Vagina (tissue), 2 donors: ENCODE measurements around the gene ARHGAP40. TPM values are rescaled to one million over a fixed set of nuclear protein-coding genes. Genes with fewer than 3 reads are reported as not detected.

Experiments used
- DNase-seq, 2 donors: peaks; one replicate each; pipeline ENCODE4 v3.0.0-alpha.2; 2017; ENCODE audit errors: extremely low spot score in 2 of 2
- H3K27ac ChIP-seq: fragments of 200-600 bp; sonication (generic); one replicate; pipeline ENCODE4 v1.5.1; 2019
- H3K27me3 ChIP-seq: fragments of 200-600 bp; sonication (generic); one replicate; pipeline ENCODE4 v1.5.1; 2019
- H3K36me3 ChIP-seq, 2 donors: fragments of 200-600 bp; sonication (generic); one replicate each; pipeline ENCODE4 v1.5.1; 2017 to 2019
- H3K4me1 ChIP-seq: fragments of 200-600 bp; sonication (generic); one replicate; pipeline ENCODE4 v1.5.1; 2019
- H3K4me3 ChIP-seq, 2 donors: fragments of 200-600 bp; sonication (generic); 1 replicate in 1 of 2; 2 replicates in 1 of 2; pipeline ENCODE4 v1.5.1; 2016 to 2019
- H3K9me3 ChIP-seq: fragments of 200-600 bp; sonication (generic); one replicate; pipeline ENCODE4 v1.5.1; 2019
- POLR2A ChIP-seq, 2 donors: fragments of 450-650 bp; IDR thresholded peaks; one replicate each; pipeline ENCODE4 v1.6.1; 2017; ENCODE audit warnings: antibody characterized with exemption in 2 of 2, mild to moderate bottlenecking in 2 of 2, moderate library complexity in 2 of 2
- POLR2AphosphoS5 ChIP-seq, 2 donors: sonication (generic); formaldehyde crosslinking; IDR thresholded peaks; one replicate each; pipeline ENCODE4 v1.9.0; 2017; ENCODE audit warnings: antibody characterized with exemption in 2 of 2, mild to moderate bottlenecking in 2 of 2, low read depth in 1 of 2; ENCODE audit not compliant: insufficient read depth in 1 of 2
- intact Hi-C: fragments of 100-400 bp; cut with DNase I; formaldehyde crosslinking; loops from one replicate; pipeline ENCODE4 v1.15.1; 2023
- total RNA-seq: library from RNA; depleted of rRNA; stranded (reverse); fragments of >200 nt; gene quantifications from one replicate; pipeline ENCODE4 v1.2.3, GENCODE V29; 2016
- TF ChIP-seq, protein P1 (sequence below), 3 experiments: fragments of 450-650 bp in 2 of 3; fragments of 200-600 bp in 1 of 3; sonication (generic) in 1 of 3; IDR thresholded peaks; one replicate each; pipeline ENCODE4 v1.5.1; 2017 to 2019; ENCODE audit warnings: antibody characterized with exemption in 3 of 3, mild to moderate bottlenecking in 2 of 3, moderate library complexity in 2 of 3

The ARHGAP40 gene
- total RNA-seq, 1 donor from 2014 or later = 21.9 TPM

DNA sequence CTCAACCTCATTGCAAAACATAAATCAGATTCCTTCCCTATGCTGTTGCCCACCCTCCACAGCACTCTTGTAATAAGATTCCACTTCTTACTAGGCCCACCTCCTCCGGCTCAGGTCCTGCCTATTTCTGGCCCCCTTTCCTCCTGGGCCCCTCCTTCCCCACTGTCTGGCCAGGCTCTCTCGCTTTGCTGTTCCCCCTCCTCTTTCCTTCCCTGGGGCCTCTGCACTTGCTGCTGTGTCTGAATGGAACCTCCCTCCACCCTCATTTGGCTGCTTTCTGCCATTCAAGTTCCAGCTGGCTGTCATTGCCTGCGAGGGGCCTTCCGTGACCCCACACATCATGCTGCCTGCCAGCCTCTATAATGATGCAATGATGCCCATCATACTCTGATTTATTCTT lies 38.9 kb downstream of the ARHGAP40 start:
- TF ChIP-seq, protein P1, sequence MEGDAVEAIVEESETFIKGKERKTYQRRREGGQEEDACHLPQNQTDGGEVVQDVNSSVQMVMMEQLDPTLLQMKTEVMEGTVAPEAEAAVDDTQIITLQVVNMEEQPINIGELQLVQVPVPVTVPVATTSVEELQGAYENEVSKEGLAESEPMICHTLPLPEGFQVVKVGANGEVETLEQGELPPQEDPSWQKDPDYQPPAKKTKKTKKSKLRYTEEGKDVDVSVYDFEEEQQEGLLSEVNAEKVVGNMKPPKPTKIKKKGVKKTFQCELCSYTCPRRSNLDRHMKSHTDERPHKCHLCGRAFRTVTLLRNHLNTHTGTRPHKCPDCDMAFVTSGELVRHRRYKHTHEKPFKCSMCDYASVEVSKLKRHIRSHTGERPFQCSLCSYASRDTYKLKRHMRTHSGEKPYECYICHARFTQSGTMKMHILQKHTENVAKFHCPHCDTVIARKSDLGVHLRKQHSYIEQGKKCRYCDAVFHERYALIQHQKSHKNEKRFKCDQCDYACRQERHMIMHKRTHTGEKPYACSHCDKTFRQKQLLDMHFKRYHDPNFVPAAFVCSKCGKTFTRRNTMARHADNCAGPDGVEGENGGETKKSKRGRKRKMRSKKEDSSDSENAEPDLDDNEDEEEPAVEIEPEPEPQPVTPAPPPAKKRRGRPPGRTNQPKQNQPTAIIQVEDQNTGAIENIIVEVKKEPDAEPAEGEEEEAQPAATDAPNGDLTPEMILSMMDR (IDR thresholded peaks at IDR 0.05) = no peak
- TF ChIP-seq POLR2A (IDR thresholded peaks at IDR 0.05) (no peak), POLR2AphosphoS5 (IDR thresholded peaks at IDR 0.05; ENCODE audit: insufficient read depth in 1 of 2, low read depth in 1 of 2) (no peak)
- no peaks in the 10 kb centered on the region for H3K9me3 ChIP-seq
- no peaks in the 10 kb centered on the region for H3K4me1 ChIP-seq
- H3K27me3 ChIP-seq = no peaks in the 10 kb centered on the region
- intact Hi-C loops = no loop called here
- H3K36me3 ChIP-seq = no peaks in the 10 kb centered on the region
- no peak overlapping the region for H3K4me3 ChIP-seq
- no peak for DNase-seq
- no peak overlapping the region for H3K27ac ChIP-seq

DNA sequence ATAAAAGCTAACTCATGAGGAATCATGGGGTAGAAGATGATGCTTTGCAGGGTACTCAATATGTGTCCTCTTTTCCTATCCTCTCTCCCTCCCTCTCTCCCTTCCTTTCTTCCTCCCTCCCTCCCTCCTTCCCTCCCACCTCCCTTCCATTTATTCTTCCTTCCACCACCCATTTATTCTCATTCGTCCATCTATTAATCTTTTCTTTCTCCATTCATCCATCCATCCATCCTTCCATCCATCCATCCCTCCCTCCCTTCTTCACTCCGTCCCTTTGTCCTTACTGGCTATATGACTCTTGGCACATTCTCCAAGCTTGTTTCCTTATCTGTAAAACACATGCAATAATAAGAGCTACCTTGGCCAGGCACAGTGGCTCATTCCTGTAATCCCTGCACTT lies 40.9 kb downstream of the ARHGAP40 start:
- TF ChIP-seq POLR2A (IDR thresholded peaks at IDR 0.05) (no peak), POLR2AphosphoS5 (IDR thresholded peaks at IDR 0.05; ENCODE audit: insufficient read depth in 1 of 2, low read depth in 1 of 2) (no peak)
- TF ChIP-seq, protein P1 (IDR thresholded peaks at IDR 0.05) = no peak
- intact Hi-C loops = no loop called here
- Histone ChIP-seq H3K27ac (no peak overlapping the region), H3K36me3 (no peaks in the 10 kb centered on the region), H3K4me3 (no peak overlapping the region), H3K27me3 (no peaks in the 10 kb centered on the region), H3K4me1 (peaks cover 8% of the 10 kb centered on the region), H3K9me3 (no peaks in the 10 kb centered on the region)
- no peak for DNase-seq

DNA sequence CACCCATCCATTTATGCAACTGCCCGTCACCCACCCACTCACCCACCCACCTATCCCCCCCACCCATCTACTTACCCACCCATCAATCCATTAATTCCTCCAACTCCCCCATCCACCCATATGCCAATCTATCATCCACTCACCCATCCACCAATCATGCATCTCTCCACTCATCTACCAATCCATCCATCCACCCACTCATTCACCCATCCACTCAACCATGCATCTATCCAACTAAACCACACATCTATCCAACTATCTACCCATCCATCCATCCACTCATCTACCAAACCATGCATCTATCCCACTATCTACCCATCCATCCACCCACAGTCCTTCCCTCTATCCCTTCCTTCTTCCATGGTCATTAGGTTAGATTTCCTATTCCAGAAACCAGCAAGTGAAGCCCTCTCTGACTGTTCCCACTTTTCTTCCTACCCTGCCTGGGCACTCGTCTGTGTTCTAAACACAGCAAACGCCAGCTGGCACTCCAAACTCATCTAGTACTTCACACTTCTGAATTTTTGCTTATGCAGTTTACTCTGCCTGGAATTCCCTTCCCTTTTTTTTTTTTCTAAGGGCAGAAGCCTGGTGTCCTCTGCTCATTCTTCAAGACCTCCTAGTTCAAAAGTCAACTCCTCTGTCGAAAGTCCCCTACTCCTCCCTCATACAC lies 43.1 kb downstream of the ARHGAP40 start:
- TF ChIP-seq POLR2A (IDR thresholded peaks at IDR 0.05) (no peak), POLR2AphosphoS5 (IDR thresholded peaks at IDR 0.05; ENCODE audit: insufficient read depth in 1 of 2, low read depth in 1 of 2) (no peak)
- TF ChIP-seq, protein P1 (IDR thresholded peaks at IDR 0.05) = no peak
- H3K4me1 ChIP-seq = peaks cover 8% of the 10 kb centered on the region
- H3K9me3 ChIP-seq = no peaks in the 10 kb centered on the region
- no peak overlapping the region for H3K27ac ChIP-seq
- no peaks in the 10 kb centered on the region for H3K36me3 ChIP-seq
- no peaks in the 10 kb centered on the region for H3K27me3 ChIP-seq
- intact Hi-C loops = no loop called here
- DNase-seq = no peak
- H3K4me3 ChIP-seq = no peak overlapping the region

DNA sequence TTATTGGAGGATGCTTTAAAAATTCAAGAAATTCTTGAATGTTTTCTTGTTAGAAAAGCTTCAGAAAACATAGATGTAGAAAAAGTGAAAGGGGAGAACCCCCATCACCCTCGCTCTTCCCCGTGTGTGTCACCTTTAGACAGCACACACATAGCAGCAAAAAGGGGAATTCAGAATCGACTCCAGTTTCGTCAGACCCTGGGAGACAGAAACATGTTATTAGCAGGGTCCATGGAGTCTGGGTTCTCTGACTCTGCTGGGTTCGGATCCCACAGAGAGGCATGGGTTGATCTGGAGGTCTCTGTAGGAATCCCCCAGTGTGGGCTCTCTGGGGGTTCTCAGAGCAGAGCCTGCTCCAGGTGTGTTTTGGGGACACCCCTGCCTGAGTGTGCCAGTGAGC lies 43.7 kb downstream of the ARHGAP40 start:
- TF ChIP-seq, protein P1 (IDR thresholded peaks at IDR 0.05) = no peak
- TF ChIP-seq POLR2A (IDR thresholded peaks at IDR 0.05) (no peak), POLR2AphosphoS5 (IDR thresholded peaks at IDR 0.05; ENCODE audit: insufficient read depth in 1 of 2, low read depth in 1 of 2) (no peak)
- no peaks in the 10 kb centered on the region for H3K9me3 ChIP-seq
- no peaks in the 10 kb centered on the region for H3K27me3 ChIP-seq
- no peaks in the 10 kb centered on the region for H3K36me3 ChIP-seq
- no peak overlapping the region for H3K4me3 ChIP-seq
- no peak overlapping the region for H3K27ac ChIP-seq
- intact Hi-C loops = no loop called here
- no peak for DNase-seq
- H3K4me1 ChIP-seq = peaks cover 8% of the 10 kb centered on the region
